MCF 10A (cell line): Measurements from ENCODE around the gene AMMECR1. TPM values are rescaled to one million over a fixed set of nuclear protein-coding genes. Genes with fewer than 3 reads are reported as not detected.

Experiments
- BruUV-seq: library from RNA; stranded (reverse); fragments of 400-500 nt; replicated peaks from 2 replicates; lab custom pipeline; 2021; lab: Mats Ljungman, UMichigan
- CTCF ChIA-PET: fragments of 300-600 bp; sonication (Branson Sonifier 250); formaldehyde crosslinking; extraction: SDS; loops from one replicate; lab custom pipeline; 2021; ENCODE audit warnings: antibody characterized with exemption, inconsistent platforms; lab: Yijun Ruan, JAX
- POLR2A ChIA-PET: fragments of 300-600, 350-650 bp; sonication (Branson Sonifier 250); formaldehyde crosslinking; extraction: SDS; loops from one replicate; lab custom pipeline; 2020; ENCODE audit warnings: antibody characterized with exemption, inconsistent platforms; lab: Yijun Ruan, JAX
- DNase-seq: peaks from one replicate; pipeline ENCODE4 v3.0.0-alpha.2; 2018; ENCODE audit not compliant: unreplicated experiment
- H3K27ac Mint-ChIP-seq: one replicate; pipeline ENCODE4 v1.8.0; 2022; ENCODE audit warnings: mild to moderate bottlenecking, low read depth, mixed read lengths; ENCODE audit not compliant: unreplicated experiment
- H3K27me3 Mint-ChIP-seq: one replicate; pipeline ENCODE4 v1.8.0; 2022; ENCODE audit warnings: mixed read lengths; ENCODE audit not compliant: insufficient read depth, unreplicated experiment
- H3K36me3 Mint-ChIP-seq: one replicate; pipeline ENCODE4 v1.8.0; 2022; ENCODE audit warnings: mild to moderate bottlenecking, moderate library complexity, mixed read lengths; ENCODE audit not compliant: insufficient read depth, unreplicated experiment
- H3K4me1 Mint-ChIP-seq: one replicate; pipeline ENCODE4 v1.8.0; 2022; ENCODE audit warnings: mixed read lengths; ENCODE audit not compliant: insufficient read depth, unreplicated experiment
- H3K4me3 Mint-ChIP-seq: one replicate; pipeline ENCODE4 v1.8.0; 2022; ENCODE audit warnings: mild to moderate bottlenecking, moderate library complexity, mixed read lengths; ENCODE audit not compliant: unreplicated experiment
- H3K9me3 Mint-ChIP-seq: one replicate; pipeline ENCODE4 v1.8.0; 2022; ENCODE audit warnings: mixed read lengths; ENCODE audit not compliant: unreplicated experiment
- intact Hi-C: fragments of 100-400 bp; cut with micrococcal nuclease; formaldehyde crosslinking; loops from 2 replicates; pipeline ENCODE4 v1.14.1; 2022
- total RNA-seq: library from RNA; stranded (reverse); gene quantifications from 2 replicates; pipeline ENCODE4 v1.2.3, GENCODE V29; 2022
- TF ChIP-seq, protein P1 (sequence below): fragments of 200-600 bp; IDR thresholded peaks from one replicate; pipeline ENCODE4 v1.8.0; 2022; ENCODE audit warnings: antibody characterized with exemption, mild to moderate bottlenecking; ENCODE audit not compliant: unreplicated experiment

Gene AMMECR1
- total RNA-seq, 1 experiment from 2014 or later = 20.8 TPM

DNA sequence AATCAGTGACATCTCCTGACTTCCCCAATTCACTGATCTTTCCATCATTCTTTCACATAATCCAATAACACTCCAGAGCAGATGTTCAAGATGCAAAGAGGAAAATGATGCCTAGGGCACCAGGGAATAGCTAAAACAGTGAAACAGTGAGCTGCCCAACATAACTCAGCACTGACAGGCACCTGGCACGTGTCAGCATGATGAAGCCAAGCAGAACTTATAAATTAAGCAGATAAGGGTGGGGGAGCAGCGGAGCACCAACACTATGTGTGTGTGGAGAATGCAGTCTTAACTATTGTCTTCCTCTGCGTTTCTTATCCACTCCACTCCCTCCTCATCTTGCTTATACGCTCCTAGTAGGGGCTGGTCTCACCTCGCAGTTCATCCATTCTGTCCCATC is 89.4 kb downstream of the AMMECR1 start:
- intact Hi-C loops = no loop called here
- Mint-ChIP-seq H3K27ac (no peak overlapping the region), H3K4me3 (peak overlapping the region; percentile 74), H3K9me3 (peaks cover 18% of the 10 kb centered on the region), H3K4me1 (peaks cover 7% of the 10 kb centered on the region), H3K27me3 (peaks cover 46% of the 10 kb centered on the region), H3K36me3 (peaks cover 14% of the 10 kb centered on the region)
- ChIA-PET POLR2A (interaction anchor here (0.8 to 1.6 kb wide), 6 partner anchors 33 to 94 kb away, joined by 3 to 5 read pairs (median 4); no protein-coding TSS in a partner anchor), CTCF (interaction anchor here (1.2 kb wide), 2 partner anchors 8 to 179 kb away, joined by 3 to 4 read pairs; no protein-coding TSS in a partner anchor)
- TF ChIP-seq, protein P1, sequence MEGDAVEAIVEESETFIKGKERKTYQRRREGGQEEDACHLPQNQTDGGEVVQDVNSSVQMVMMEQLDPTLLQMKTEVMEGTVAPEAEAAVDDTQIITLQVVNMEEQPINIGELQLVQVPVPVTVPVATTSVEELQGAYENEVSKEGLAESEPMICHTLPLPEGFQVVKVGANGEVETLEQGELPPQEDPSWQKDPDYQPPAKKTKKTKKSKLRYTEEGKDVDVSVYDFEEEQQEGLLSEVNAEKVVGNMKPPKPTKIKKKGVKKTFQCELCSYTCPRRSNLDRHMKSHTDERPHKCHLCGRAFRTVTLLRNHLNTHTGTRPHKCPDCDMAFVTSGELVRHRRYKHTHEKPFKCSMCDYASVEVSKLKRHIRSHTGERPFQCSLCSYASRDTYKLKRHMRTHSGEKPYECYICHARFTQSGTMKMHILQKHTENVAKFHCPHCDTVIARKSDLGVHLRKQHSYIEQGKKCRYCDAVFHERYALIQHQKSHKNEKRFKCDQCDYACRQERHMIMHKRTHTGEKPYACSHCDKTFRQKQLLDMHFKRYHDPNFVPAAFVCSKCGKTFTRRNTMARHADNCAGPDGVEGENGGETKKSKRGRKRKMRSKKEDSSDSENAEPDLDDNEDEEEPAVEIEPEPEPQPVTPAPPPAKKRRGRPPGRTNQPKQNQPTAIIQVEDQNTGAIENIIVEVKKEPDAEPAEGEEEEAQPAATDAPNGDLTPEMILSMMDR = no peak
- DNase-seq = no peak
- no TSS peak for BruUV-seq

DNA sequence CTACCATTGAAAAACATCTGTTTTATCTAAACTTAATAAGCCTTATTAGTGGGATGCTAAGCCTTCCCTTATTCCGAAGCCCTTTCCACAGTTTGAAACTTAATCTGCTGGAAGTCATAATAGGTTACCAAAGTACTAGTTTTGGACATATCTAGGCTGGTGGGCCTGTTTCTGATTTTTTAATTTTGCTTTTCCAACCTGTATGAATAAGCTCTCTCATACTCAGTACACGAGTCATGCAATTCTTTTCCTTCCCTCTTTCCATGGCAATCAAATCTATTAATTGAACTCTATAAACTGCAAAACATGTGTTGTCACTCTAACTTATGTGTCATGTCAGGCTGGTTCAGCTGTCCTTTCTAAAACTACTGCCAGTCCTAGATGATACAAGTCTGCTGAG is 91.0 kb downstream of the AMMECR1 start:
- intact Hi-C loops = no loop called here
- Mint-ChIP-seq H3K9me3 (peaks cover 8% of the 10 kb centered on the region), H3K27me3 (peaks cover 62% of the 10 kb centered on the region), H3K36me3 (peaks cover 10% of the 10 kb centered on the region), H3K27ac (no peak overlapping the region), H3K4me1 (peaks cover 7% of the 10 kb centered on the region), H3K4me3 (no peak overlapping the region)
- no peak for DNase-seq
- TF ChIP-seq, protein P1 = no peak
- ChIA-PET POLR2A (interaction anchor here (1.4 kb wide), 1 partner anchor 90 kb away, joined by 5 read pairs; no protein-coding TSS in a partner anchor), CTCF (interaction anchor here (1.5 kb wide), 1 partner anchor 16 kb away, joined by 4 read pairs; no protein-coding TSS in a partner anchor)
- no TSS peak for BruUV-seq

DNA sequence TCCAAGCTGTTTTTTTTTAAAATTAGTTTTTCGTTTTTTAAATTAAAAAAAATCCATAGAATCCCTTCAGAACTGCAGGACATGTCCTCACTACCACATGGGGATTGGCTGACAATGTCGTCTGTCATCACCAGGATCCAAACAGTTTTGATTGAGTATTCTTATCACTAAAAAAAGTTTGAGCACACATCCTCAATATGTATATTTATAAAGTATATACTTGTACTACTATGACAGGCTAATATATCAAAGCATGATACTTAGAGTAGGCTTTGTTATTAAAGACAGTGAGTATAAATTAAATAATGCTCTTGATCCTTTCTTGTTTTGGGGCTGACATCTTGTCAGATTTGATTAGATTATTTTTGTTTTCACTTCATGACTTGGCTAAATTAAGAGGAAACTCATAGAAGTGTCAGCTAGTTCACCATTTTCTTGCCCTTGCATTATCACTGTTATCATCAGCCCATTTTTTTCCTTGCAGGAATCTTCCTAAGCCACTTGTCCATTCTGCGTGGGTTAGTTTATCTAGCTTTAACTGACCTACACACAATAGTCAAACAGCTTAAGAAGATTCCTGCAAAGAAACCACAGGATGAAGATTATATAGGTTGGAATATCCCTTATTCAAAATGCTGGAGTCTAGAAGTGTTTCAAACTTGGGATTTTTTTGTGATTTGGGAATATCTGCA is 92.8 kb downstream of the AMMECR1 start:
- no TSS peak for BruUV-seq
- TF ChIP-seq, protein P1 = no peak
- Mint-ChIP-seq H3K4me1 (peaks cover 7% of the 10 kb centered on the region), H3K27me3 (peaks cover 62% of the 10 kb centered on the region), H3K27ac (no peak overlapping the region), H3K36me3 (peaks cover 10% of the 10 kb centered on the region), H3K4me3 (no peak overlapping the region), H3K9me3 (peaks cover 4% of the 10 kb centered on the region)
- intact Hi-C loops = no loop called here
- ChIA-PET POLR2A (no interaction called here), CTCF (no interaction called here)
- no peak for DNase-seq

DNA sequence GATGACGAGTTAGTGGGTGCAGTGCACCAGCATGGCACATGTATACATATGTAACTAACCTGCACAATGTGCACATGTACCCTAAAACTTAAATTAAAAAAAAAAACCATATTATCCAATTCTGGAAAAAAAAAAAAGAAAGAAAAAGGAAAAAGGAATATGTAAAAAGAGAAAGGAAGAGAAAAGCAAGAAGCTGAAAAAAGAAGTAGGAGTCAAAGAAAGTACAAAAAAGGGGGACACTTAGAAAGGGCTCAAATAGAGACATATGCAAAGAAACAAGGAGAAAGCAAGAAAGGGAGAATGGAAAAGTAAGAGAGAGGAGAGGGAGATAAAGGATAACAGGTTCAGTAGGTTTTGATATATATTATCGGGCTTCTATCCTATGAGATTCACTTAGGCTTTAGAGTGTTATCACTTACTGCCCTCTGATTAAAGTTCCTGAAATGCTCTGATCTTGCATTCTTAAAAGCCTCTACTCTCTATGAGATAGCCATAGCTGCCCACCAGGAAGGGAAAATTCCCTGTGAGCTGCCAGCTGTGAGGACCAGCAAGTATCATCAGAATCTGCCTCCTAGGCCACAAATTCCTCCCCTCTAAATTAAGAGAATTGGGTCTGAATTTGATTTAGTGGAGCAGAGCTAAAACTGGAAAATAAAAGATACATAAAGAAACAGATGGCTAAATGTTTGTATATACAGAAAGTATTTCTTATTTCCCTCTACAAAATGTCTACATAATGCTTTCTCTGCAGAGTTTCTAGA is 95.2 kb downstream of the AMMECR1 start:
- DNase-seq = no peak
- H3K27ac Mint-ChIP-seq = no peak overlapping the region
- peaks cover 47% of the 10 kb centered on the region for H3K27me3 Mint-ChIP-seq
- H3K4me3 Mint-ChIP-seq = no peak overlapping the region
- BruUV-seq = no TSS peak
- H3K4me1 Mint-ChIP-seq = peaks cover 18% of the 10 kb centered on the region
- no peaks in the 10 kb centered on the region for H3K36me3 Mint-ChIP-seq
- intact Hi-C loops = no loop called here
- CTCF ChIA-PET = no interaction called here
- TF ChIP-seq, protein P1 = no peak
- POLR2A ChIA-PET = interaction anchor here (0.8 kb wide), 1 partner anchor 39 kb away, joined by 4 read pairs; no protein-coding TSS in a partner anchor
- peaks cover 4% of the 10 kb centered on the region for H3K9me3 Mint-ChIP-seq
